Measurements from ENCODE around the gene PARN. TPM values are rescaled to one million over a fixed set of nuclear protein-coding genes. Genes with fewer than 3 reads are reported as not detected.

Gene PARN
- total and polyA plus RNA-seq, 2 of the 8 experiments (the other 6 are each of a cell fraction or from before 2014, with no cell fraction given) = 24.5 to 44.6 TPM

- Histone ChIP-seq H3K18ac (ENCODE audit: extremely low read depth, low read length) (no peak overlapping the region), H3K14ac (ENCODE audit: insufficient read length) (no peak overlapping the region), H2BK20ac (ENCODE audit: low read length) (no peak overlapping the region), H3K79me1 (ENCODE audit: low read depth, low read length) (no peaks in the 10 kb centered on the region), H3K27ac (ENCODE audit: low read depth, low read length) (no peak overlapping the region), H3K9ac (replicated peaks in 1 of 4; ENCODE audit: extremely low read depth in 1 of 4, low read depth in 3 of 4, low read length in 3 of 4) (no peak overlapping the region), H2AFZ (ENCODE audit: low read length) (no peak overlapping the region), H3K4me3 (ENCODE audit: extremely low read depth in 1 of 4, insufficient read depth in 2 of 4, low read depth in 3 of 4, low read length in 4 of 4) (no peak overlapping the region), H3K23ac (ENCODE audit: insufficient read length) (no peak overlapping the region), H3K56ac (replicated peaks; ENCODE audit: insufficient read length, low read depth, low read length) (no peak overlapping the region), H2BK5ac (ENCODE audit: low read depth, low read length) (no peak overlapping the region), H3K4me1 (replicated peaks in 1 of 4; ENCODE audit: control insufficient read depth in 3 of 4, insufficient read depth in 4 of 4, low read length in 3 of 4) (no peaks in the 10 kb centered on the region; a peak in 1 of 7 replicates), H4K91ac (replicated peaks; ENCODE audit: insufficient read length, low read length) (no peak overlapping the region), H2BK15ac (ENCODE audit: low read length) (no peak overlapping the region), H2AK5ac (ENCODE audit: low read depth, low read length) (no peak overlapping the region), H4K5ac (ENCODE audit: insufficient read length, low read depth, low read length) (no peak overlapping the region), H3K4ac (replicated peaks; ENCODE audit: insufficient read length, low read depth, low read length) (no peak overlapping the region), H3K23me2 (ENCODE audit: low read depth, low read length) (no peaks in the 10 kb centered on the region), H3K9me3 (ENCODE audit: insufficient read depth in 2 of 2, low read depth in 1 of 2, low read length in 1 of 2) (no peaks in the 10 kb centered on the region), H2BK120ac (replicated peaks; ENCODE audit: low read depth, low read length) (no peak overlapping the region), H2BK12ac (ENCODE audit: low read depth, low read length) (no peak overlapping the region), H3K4me2 (ENCODE audit: insufficient read depth in 1 of 2, low read depth in 2 of 2, low read length in 2 of 2) (no peak overlapping the region), H3K36me3 (ENCODE audit: control insufficient read depth in 2 of 4, insufficient read depth in 4 of 4, low read length in 3 of 4) (no peaks in the 10 kb centered on the region), H3K27me3 (replicated peaks in 1 of 4; ENCODE audit: control insufficient read depth in 3 of 4, extremely low read depth in 1 of 4, insufficient read depth in 3 of 4, low read length in 3 of 4) (no peaks in the 10 kb centered on the region), H4K8ac (ENCODE audit: extremely low read depth, insufficient read depth, low read length) (no peak overlapping the region), H4K20me1 (replicated peaks in 1 of 2; ENCODE audit: control insufficient read depth in 1 of 2, insufficient read depth in 2 of 2, low read length in 2 of 2) (no peaks in the 10 kb centered on the region), H3K79me2 (ENCODE audit: control insufficient read depth in 1 of 2, insufficient read depth in 2 of 2, low read length in 2 of 2) (no peaks in the 10 kb centered on the region)
- ChIA-PET POLR2A (ENCODE audit: partially characterized antibody) (no interaction called here), CTCF (ENCODE audit: partially characterized antibody) (no interaction called here)
- WGBS, 2 experiments (ENCODE audit: extremely low coverage in 1 of 2, insufficient coverage in 1 of 2, insufficient read length in 1 of 2, insufficient replicate concordance in 2 of 2, low coverage in 1 of 2, low lambda C conversion rate in 2 of 2, missing lambda C conversion rate in 1 of 2) = 92% methylated on average over 3 of the region's 3 CpGs; no CpG with 5 or more reads in 1 of the 2 experiments
- TF ChIP-seq RXRA (IDR thresholded peaks at IDR 0.05; ENCODE audit: insufficient read depth, low read depth, low read length) = no peak
- TF ChIP-seq SIRT6 (IDR thresholded peaks at IDR 0.05; ENCODE audit: low read length) = no peak
- FAIRE-seq (no peak), DNase-seq (ENCODE audit: low read depth in 1 of 2, low spot score in 2 of 2) (no peak)
These were observed 178.0 kb downstream of the PARN start for GRCh38 chr16:14452066-14452465.
